Upper lobe of left lung (tissue), 6 donors: ENCODE measurements around the gene HUNK. TPM values are rescaled to one million over a fixed set of nuclear protein-coding genes. Genes with fewer than 3 reads are reported as not detected.

ENCODE experiments used
- ATAC-seq, 2 donors: fragments of 200-7000 bp; cut with Tn5 transposase; one replicate each; pipeline ENCODE4 v1.9.1; 2022; ENCODE audit warnings: mild to moderate bottlenecking in 2 of 2, moderate library complexity in 2 of 2; ENCODE audit not compliant: low FRiP score in 2 of 2
- DNase-seq, 2 donors: peaks; one replicate each; pipeline ENCODE4 v3.0.0-alpha.2; 2019 to 2020
- H3K27ac ChIP-seq, 4 donors: fragments of 200-600 bp; sonication (generic); one replicate each; pipeline ENCODE4 v1.5.1; 2016 to 2019
- H3K27me3 ChIP-seq, 4 donors: fragments of 200-600 bp; sonication (generic); one replicate each; pipeline ENCODE4 v1.5.1; 2017 to 2019
- H3K36me3 ChIP-seq, 4 donors: fragments of 200-600 bp; sonication (generic); one replicate each; pipeline ENCODE4 v1.5.1; 2016 to 2019
- H3K4me1 ChIP-seq, 4 donors: fragments of 200-600 bp; sonication (generic); one replicate each; pipeline ENCODE4 v1.5.1; 2018 to 2019
- H3K4me3 ChIP-seq, 4 donors: fragments of 200-600 bp; sonication (generic); one replicate each; pipeline ENCODE4 v1.5.1; 2017 to 2019; ENCODE audit warnings: mild to moderate bottlenecking in 2 of 4, moderate library complexity in 1 of 4
- H3K9me3 ChIP-seq, 4 donors: fragments of 200-600 bp; sonication (generic); one replicate each; pipeline ENCODE4 v1.5.1; 2018 to 2019
- EP300 ChIP-seq, 4 donors: sonication (generic); formaldehyde crosslinking; IDR thresholded peaks; one replicate each; pipeline ENCODE4 v1.5.1; 2017; ENCODE audit warnings: antibody characterized with exemption in 4 of 4, control low read depth in 2 of 4
- POLR2A ChIP-seq, 4 donors: fragments of 450-650 bp; IDR thresholded peaks; one replicate each; pipeline ENCODE4 v1.5.1; 2016 to 2017; ENCODE audit warnings: antibody characterized with exemption in 4 of 4, mild to moderate bottlenecking in 2 of 4
- POLR2AphosphoS5 ChIP-seq, 2 donors: sonication (generic); formaldehyde crosslinking; IDR thresholded peaks; one replicate each; pipeline ENCODE4 v1.5.1; 2017; ENCODE audit warnings: antibody characterized with exemption in 2 of 2
- WGBS, 2 donors: methylation state at CpG; one replicate each; pipeline ENCODE4 v1.1.5; 2017 to 2018; 5-methylcytosine and 5-hydroxymethylcytosine counted together
- total RNA-seq, 6 donors: library from RNA; depleted of rRNA in 4 of 6; stranded (reverse); fragments of >200 nt in 4 of 6; gene quantifications; one replicate each; pipeline versions ENCODE4 v1.1.0 to v1.2.1, GENCODE V29; 2016 to 2021
- TF ChIP-seq, protein P1 (sequence below), 6 experiments: fragments of 450-650 bp in 4 of 6; fragments of 200-600 bp in 2 of 6; sonication (generic) in 2 of 6; IDR thresholded peaks; one replicate each; pipeline ENCODE4 v1.5.1; 2016 to 2019; ENCODE audit warnings: antibody characterized with exemption in 6 of 6
- donor health status: DM: no; HTN: no; CAD: no; lungs with moderate emphysema.
- donor health status: DM: no; HTN: yes; CAD: no; lungs with severe emphysema.

HUNK gene
- total RNA-seq, 6 donors from 2014 or later, result 1.1 to 6.2 (median 2.2) TPM

DNA sequence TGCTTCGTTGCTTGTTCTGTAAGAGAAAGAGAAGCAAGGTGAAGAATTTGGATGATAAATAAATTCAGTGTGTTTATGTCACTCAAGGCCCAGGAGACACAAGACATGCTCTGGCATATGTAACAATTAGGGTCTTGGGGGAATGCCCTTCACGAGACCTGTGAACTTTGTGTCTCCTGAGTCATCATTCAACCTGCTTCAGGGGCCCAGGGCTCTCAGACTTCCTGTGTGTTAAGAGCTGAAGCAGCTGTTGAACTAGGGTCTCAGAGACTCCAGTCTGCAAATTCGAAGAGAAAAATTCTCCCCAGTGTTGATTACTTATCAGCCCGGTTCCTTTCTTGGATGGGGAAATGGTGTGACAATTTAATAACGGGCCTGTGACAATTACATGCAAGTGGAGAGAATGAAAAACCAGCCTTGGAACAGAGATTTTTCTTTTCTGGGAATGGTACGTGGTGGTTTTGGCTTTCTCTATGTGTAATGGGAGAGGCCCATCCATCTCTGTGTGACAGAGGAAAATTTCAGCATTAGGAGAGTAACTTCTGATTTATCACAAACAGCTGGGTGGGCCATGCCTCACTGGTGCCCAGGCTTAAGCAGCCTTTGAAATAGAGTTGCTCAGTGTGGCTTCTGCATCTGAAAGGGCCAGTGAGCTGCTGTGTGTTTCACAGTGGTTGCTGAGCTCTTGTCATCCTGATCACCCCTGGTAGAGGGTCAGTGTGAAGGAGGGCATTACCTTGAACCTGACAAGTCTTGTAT lies 22.4 kb downstream of the HUNK start:
- ATAC-seq (peak in 1 of 2 donors; percentile 62), DNase-seq (no peak)
- TF ChIP-seq POLR2A (IDR thresholded peaks at IDR 0.05) (no peak), EP300 (IDR thresholded peaks at IDR 0.05) (no peak), POLR2AphosphoS5 (IDR thresholded peaks at IDR 0.05) (no peak)
- TF ChIP-seq, protein P1, sequence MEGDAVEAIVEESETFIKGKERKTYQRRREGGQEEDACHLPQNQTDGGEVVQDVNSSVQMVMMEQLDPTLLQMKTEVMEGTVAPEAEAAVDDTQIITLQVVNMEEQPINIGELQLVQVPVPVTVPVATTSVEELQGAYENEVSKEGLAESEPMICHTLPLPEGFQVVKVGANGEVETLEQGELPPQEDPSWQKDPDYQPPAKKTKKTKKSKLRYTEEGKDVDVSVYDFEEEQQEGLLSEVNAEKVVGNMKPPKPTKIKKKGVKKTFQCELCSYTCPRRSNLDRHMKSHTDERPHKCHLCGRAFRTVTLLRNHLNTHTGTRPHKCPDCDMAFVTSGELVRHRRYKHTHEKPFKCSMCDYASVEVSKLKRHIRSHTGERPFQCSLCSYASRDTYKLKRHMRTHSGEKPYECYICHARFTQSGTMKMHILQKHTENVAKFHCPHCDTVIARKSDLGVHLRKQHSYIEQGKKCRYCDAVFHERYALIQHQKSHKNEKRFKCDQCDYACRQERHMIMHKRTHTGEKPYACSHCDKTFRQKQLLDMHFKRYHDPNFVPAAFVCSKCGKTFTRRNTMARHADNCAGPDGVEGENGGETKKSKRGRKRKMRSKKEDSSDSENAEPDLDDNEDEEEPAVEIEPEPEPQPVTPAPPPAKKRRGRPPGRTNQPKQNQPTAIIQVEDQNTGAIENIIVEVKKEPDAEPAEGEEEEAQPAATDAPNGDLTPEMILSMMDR (IDR thresholded peaks at IDR 0.05), result no peak
- no peaks in the 10 kb centered on the region for H3K9me3 ChIP-seq
- no peak overlapping the region for H3K4me3 ChIP-seq
- 56 to 60% methylated on average over 6 of the region's 6 CpGs for WGBS, 2 donors
- no peaks in the 10 kb centered on the region for H3K36me3 ChIP-seq
- peaks cover 0 to 4% (median 0%) of the 10 kb centered on the region in 4 donors for H3K4me1 ChIP-seq
- H3K27ac ChIP-seq, result no peak overlapping the region
- H3K27me3 ChIP-seq, result no peaks in the 10 kb centered on the region

DNA sequence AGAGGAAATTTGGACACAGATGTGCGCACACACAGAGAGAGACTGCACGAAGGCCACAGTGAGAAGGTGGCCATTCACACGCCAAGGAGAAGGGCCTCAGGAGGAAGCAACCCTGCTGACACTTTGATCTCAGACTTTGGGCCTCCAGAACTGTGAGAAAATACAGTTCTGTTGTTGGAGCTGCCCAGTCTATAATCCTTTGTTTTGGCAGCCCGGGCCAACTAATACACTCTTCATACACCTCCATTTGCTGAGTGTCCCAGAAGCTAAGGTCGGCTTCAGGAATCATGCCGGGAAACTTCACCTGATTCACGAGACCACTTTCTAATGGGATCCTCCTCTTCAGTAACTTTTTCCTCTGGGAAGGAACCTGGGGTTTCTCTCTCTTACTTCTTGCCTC lies 23.2 kb downstream of the HUNK start:
- H3K36me3 ChIP-seq, result no peaks in the 10 kb centered on the region
- no peaks in the 10 kb centered on the region for H3K9me3 ChIP-seq
- no peak overlapping the region for H3K4me3 ChIP-seq
- H3K27ac ChIP-seq, result no peak overlapping the region
- DNase-seq, result no peak
- WGBS, 2 donors, result 77 to 89% methylated on average over 7 of the region's 7 CpGs
- ATAC-seq, result no peak
- H3K4me1 ChIP-seq, result peaks cover 0 to 3% (median 0%) of the 10 kb centered on the region in 4 donors
- TF ChIP-seq, protein P1 (IDR thresholded peaks at IDR 0.05), result no peak
- TF ChIP-seq POLR2AphosphoS5 (IDR thresholded peaks at IDR 0.05), result no peak
- no peak for TF ChIP-seq POLR2A (IDR thresholded peaks at IDR 0.05)
- TF ChIP-seq EP300 (IDR thresholded peaks at IDR 0.05), result no peak
- no peaks in the 10 kb centered on the region for H3K27me3 ChIP-seq

DNA sequence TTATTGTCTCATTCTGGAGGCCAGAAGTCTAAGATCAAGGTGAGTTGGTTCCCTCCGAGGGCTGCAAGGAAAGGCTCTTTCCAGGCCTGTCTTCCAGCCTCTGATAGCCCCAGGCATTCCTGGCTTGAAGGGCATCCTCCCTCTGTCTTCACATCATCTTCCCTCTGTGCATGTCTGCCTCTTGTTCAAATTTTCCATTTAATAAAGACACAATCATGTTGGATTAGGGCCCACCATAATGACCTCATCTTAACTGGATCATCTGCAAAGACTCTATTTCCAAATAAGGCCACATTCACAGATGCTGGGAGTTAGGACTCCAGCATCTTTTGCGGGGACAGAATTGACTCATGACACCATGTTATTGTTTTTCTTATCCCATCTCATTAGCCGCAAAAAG lies 24.5 kb downstream of the HUNK start:
- H3K27ac ChIP-seq, result no peak overlapping the region
- TF ChIP-seq EP300 (IDR thresholded peaks at IDR 0.05) (no peak), POLR2AphosphoS5 (IDR thresholded peaks at IDR 0.05) (no peak), POLR2A (IDR thresholded peaks at IDR 0.05) (no peak)
- H3K4me1 ChIP-seq, result no peaks in the 10 kb centered on the region
- no peaks in the 10 kb centered on the region for H3K36me3 ChIP-seq
- DNase-seq (no peak), ATAC-seq (peak in 1 of 2 donors; percentile 83)
- no peaks in the 10 kb centered on the region for H3K27me3 ChIP-seq
- H3K4me3 ChIP-seq, result no peak overlapping the region
- no peaks in the 10 kb centered on the region for H3K9me3 ChIP-seq
- whole genome bisulfite sequencing, 2 donors, result 86 to 100% methylated on average over 3 of the region's 3 CpGs

DNA sequence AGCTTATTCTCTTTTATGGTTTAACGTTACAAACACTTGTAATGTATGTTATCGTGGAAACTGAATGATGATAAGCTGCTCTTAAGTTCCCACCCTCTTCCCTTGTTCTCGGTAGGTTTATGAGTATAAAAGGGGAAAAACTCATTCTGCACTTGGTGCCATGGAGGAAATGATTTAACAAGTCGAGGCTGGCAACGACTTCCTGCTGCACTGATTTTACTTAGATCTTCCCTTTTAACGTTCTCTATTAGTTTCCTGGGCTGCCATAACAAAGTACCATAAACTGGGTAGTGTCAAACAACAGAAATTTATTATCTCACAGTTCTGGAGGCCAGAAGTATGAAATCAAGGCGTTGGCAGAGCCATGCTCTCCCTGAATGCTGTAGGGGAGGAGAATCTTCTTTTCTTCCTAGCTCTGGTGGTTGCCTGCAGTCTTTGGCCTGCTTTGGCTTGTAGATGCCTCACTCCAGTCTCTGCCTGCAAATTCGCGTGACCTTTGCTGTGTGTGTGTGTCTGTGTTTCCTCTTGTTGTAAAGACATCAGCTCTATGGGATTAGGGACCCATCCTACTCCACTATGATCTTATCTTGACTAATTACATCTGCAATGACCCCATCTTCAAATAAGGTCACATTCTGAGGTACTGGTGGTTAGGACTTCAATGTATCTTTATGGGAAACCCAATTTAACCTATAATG lies 26.3 kb downstream of the HUNK start:
- TF ChIP-seq EP300 (IDR thresholded peaks at IDR 0.05), result no peak
- TF ChIP-seq, protein P1 (IDR thresholded peaks at IDR 0.05), result no peak
- no peak for TF ChIP-seq POLR2A (IDR thresholded peaks at IDR 0.05)
- no peak for TF ChIP-seq POLR2AphosphoS5 (IDR thresholded peaks at IDR 0.05)
- H3K27me3 ChIP-seq, result no peaks in the 10 kb centered on the region
- H3K36me3 ChIP-seq, result no peaks in the 10 kb centered on the region
- ATAC-seq (no peak), DNase-seq (no peak)
- no peaks in the 10 kb centered on the region for H3K9me3 ChIP-seq
- H3K4me1 ChIP-seq, result no peaks in the 10 kb centered on the region
- WGBS, 2 donors, result 39 to 43% methylated on average over 9 of the region's 9 CpGs
- H3K27ac ChIP-seq, result no peak overlapping the region
- H3K4me3 ChIP-seq, result no peak overlapping the region

DNA sequence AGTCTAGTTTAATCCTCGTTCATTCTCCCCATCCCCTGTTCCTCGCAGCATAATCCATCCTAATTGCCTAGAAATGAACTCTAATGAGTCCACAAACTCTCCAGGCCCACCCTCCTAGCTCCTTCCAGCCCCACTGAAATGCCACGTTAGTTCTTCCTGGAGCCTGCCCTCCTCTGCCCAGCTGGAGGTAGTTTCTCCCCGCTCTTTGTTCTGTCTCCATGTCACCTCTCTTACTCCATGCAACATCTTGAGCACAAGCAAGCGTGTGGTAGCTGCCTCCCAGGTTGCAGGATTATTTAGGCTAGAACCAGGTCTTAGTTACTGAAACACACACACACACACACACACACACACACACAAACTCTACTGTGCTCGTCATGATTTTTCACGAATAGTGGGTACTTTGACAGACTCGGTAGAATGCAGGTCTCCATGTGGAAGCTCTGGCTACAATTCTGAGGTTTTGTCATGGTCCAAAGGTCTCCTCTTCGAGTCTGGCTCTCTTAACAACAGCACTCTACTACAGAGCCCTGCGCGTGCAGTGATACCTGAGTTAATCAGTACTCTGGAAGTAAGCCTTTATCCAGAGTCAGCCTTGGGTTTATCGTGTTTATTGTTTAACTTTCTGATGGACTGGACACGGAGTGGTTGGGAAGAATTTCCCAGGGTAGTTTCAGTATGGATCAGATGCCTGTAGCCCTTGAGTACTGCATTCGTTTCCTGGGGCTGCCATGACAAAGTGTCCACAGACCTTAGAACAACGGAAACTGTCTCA lies 27.5 kb downstream of the HUNK start:
- DNase-seq, result no peak
- H3K27ac ChIP-seq, result no peak overlapping the region

More for the DNA sequence above, 27.5 kb downstream of the HUNK start:
- H3K27me3 ChIP-seq, result no peaks in the 10 kb centered on the region
- no peaks in the 10 kb centered on the region for H3K36me3 ChIP-seq
- no peak for TF ChIP-seq EP300 (IDR thresholded peaks at IDR 0.05)
- TF ChIP-seq POLR2AphosphoS5 (IDR thresholded peaks at IDR 0.05), result no peak
- TF ChIP-seq, protein P1 (IDR thresholded peaks at IDR 0.05), result no peak
- TF ChIP-seq POLR2A (IDR thresholded peaks at IDR 0.05), result no peak
- H3K9me3 ChIP-seq, result no peaks in the 10 kb centered on the region
- H3K4me3 ChIP-seq, result no peak overlapping the region
- ATAC-seq, result no peak
- 79 to 86% methylated on average over 15 of the region's 15 CpGs for WGBS, 2 donors
- H3K4me1 ChIP-seq, result no peaks in the 10 kb centered on the region
